Effector CD8-positive, alpha-beta T cell (primary cell): ENCODE data around the gene ADIG.
"Not testable (repeated sequence)": the region's sequence is repeated elsewhere in the genome, so short reads cannot be mapped to it uniquely, and the experiment has no call there.

Source experiments
- DNase-seq: peaks from one replicate; lab custom pipeline; 2025; lab: John Stamatoyannopoulos, UW

ADIG gene

GRCh38 chr20:38573413-38573812 lies 7.6 kb upstream of the ADIG start:
- no peak for DNase-seq

GRCh38 chr20:38579219-38579910 lies 1.6 kb upstream of the ADIG start:
- DNase-seq = no peak

GRCh38 chr20:38579921-38580320 lies 1.1 kb upstream of the ADIG start:
- DNase-seq = no peak

- no peak for DNase-seq
These were observed 897 bp downstream of the ADIG start for GRCh38 chr20:38581830-38582358.

GRCh38 chr20:38583306-38583705 lies 2.3 kb downstream of the ADIG start:
- no peak for DNase-seq

- DNase-seq = no peak
These were observed 3.2 kb downstream of the ADIG start for GRCh38 chr20:38584099-38584763.

GRCh38 chr20:38585404-38586180 lies 4.6 kb downstream of the ADIG start:
- no peak for DNase-seq

GRCh38 chr20:38586181-38586525 lies 5.2 kb downstream of the ADIG start:
- DNase-seq = no peak

GRCh38 chr20:38588303-38588702 lies 7.3 kb downstream of the ADIG start:
- DNase-seq = no peak

- DNase-seq = no peak
These were observed 8.4 kb downstream of the ADIG start for GRCh38 chr20:38589351-38589750.

- no peak for DNase-seq
These were observed 9.1 kb downstream of the ADIG start for GRCh38 chr20:38589967-38590675.

GRCh38 chr20:38590676-38591473 lies 9.9 kb downstream of the ADIG start:
- DNase-seq = no peak

- DNase-seq = no peak
These were observed 10.7 kb downstream of the ADIG start for GRCh38 chr20:38591474-38592410.

GRCh38 chr20:38592411-38592790 lies 11.4 kb downstream of the ADIG start:
- not testable (repeated sequence) for DNase-seq

GRCh38 chr20:38594281-38594680 lies 13.3 kb downstream of the ADIG start:
- DNase-seq = not testable (repeated sequence)

GRCh38 chr20:38595886-38596285 lies 14.9 kb downstream of the ADIG start:
- DNase-seq = not testable (repeated sequence)

GRCh38 chr20:38599410-38599882 lies 18.4 kb downstream of the ADIG start:
- DNase-seq = no peak

GRCh38 chr20:38600057-38600456 lies 19.1 kb downstream of the ADIG start:
- no peak for DNase-seq

- no peak for DNase-seq
These were observed 20.5 kb downstream of the ADIG start, which contains the start of gene ARHGAP40 for GRCh38 chr20:38601216-38602184. Gene ARHGAP40, plus strand, starts transcription at chr20:38601809.
